ENCODE measurements around the gene AJUBA.
"Not testable (repeated sequence)": the region's sequence is repeated elsewhere in the genome, so short reads cannot be mapped to it uniquely, and the experiment has no call there.

AJUBA gene

DNA sequence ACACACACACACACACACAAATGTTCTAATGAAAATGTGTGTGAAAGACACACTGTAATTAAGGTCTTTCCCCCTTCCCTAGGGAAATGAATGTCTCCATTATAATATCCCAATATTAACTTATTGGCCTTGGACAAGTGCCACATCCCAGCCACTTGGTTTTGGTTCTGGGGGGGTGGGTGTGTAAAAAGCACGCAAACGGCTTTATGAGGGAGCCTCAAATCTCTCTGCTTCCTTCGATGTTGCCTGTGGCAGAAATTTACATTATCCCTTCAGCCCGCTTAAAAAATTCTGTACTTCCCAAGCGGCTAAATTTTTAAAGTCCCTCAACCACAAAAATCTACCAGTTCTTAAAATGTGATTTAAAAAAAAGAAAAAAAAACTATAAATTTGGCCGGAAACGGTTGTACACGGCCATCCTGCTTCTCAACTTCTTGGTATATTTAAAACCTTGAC, 27.2 kb upstream of the AJUBA start:
- no peak overlapping the region for H3K27ac Mint-ChIP-seq
- no peak for DNase-seq
- peaks cover 67% of the 10 kb centered on the region for H3K4me1 Mint-ChIP-seq

DNA sequence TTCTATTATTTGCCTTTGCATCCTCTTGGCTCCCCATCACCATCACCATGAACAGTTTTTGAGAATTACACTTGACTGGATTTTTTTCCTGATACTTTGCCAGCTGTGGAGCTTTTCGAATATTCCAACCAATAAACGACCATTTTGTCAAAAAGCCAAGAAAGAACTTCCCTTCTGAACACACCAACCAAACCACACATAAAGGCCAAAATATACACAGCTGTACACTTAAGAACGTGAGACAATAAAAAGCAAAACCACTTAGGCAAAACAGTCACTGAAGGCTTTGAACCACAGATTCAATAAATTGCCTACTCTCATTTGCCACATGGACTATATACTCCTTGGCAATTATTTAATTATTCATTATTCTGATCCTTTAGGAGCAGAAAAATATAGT, 26.5 kb upstream of the AJUBA start:
- Mint-ChIP-seq H3K27ac (peak overlapping the region; percentile 9), H3K4me3 (peak overlapping the region; percentile 2), H3K36me3 (ENCODE audit: low read depth) (peaks cover 9% of the 10 kb centered on the region), H3K4me1 (peaks cover 67% of the 10 kb centered on the region), H3K27me3 (ENCODE audit: low read depth, poor library complexity) (no peaks in the 10 kb centered on the region), H3K9me3 (peaks cover 17% of the 10 kb centered on the region)
- DNase-seq, result no peak
- TF ChIP-seq, protein P1, sequence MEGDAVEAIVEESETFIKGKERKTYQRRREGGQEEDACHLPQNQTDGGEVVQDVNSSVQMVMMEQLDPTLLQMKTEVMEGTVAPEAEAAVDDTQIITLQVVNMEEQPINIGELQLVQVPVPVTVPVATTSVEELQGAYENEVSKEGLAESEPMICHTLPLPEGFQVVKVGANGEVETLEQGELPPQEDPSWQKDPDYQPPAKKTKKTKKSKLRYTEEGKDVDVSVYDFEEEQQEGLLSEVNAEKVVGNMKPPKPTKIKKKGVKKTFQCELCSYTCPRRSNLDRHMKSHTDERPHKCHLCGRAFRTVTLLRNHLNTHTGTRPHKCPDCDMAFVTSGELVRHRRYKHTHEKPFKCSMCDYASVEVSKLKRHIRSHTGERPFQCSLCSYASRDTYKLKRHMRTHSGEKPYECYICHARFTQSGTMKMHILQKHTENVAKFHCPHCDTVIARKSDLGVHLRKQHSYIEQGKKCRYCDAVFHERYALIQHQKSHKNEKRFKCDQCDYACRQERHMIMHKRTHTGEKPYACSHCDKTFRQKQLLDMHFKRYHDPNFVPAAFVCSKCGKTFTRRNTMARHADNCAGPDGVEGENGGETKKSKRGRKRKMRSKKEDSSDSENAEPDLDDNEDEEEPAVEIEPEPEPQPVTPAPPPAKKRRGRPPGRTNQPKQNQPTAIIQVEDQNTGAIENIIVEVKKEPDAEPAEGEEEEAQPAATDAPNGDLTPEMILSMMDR (IDR thresholded peaks at IDR 0.05), result no peak

More for the DNA sequence above, 27.2 kb upstream of the AJUBA start:
- TF ChIP-seq, protein P1 (IDR thresholded peaks at IDR 0.05), result no peak
- H3K27me3 Mint-ChIP-seq (ENCODE audit: low read depth, poor library complexity), result no peaks in the 10 kb centered on the region
- H3K36me3 Mint-ChIP-seq (ENCODE audit: low read depth), result peaks cover 9% of the 10 kb centered on the region
- peaks cover 17% of the 10 kb centered on the region for H3K9me3 Mint-ChIP-seq
- peak overlapping the region; percentile 76 for H3K4me3 Mint-ChIP-seq

DNA sequence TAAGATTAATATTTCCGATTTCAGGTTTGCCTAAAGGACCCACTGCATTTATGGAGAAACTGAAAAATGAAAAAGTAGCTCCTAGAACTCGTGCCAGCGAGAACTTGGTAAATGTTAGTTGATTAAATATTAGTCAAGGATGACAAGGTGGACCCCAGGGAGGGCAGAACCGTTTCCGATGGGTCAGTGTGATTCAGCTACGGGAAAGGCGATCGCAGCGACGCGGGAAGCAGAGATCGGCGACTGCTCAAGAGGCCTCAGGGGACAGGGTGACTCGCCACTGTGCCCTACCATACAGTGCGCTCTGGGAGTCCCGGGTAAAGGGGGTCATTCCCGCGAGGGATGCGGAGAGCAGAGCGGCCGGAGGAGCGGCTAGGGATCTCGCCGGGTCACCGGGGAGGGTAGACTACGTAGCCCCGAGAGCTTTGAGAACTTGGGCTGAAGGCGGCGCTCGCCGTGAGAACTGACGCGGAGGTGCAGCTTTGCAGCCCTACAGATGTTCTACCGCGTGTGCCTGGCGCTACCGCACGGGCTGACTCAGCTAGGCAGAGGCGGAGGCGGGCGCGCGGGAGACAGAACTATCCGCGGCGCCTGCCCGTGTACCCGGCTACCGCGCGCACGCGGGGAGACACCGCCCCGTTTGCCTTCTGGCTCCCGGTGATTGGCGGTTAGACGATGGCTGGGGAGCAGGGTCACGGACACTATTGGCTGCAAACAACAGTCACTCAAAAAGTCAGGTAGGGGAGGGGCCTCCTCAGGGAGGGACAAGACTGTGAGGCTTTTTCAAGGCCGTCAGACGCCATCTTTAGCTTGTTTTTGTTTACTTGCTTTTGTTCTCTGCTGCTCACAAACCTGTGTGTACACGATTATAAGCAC, 24.4 kb upstream of the AJUBA start:
- H3K27ac Mint-ChIP-seq, result peak overlapping the region; percentile 99
- H3K27me3 Mint-ChIP-seq (ENCODE audit: low read depth, poor library complexity), result no peaks in the 10 kb centered on the region
- peaks cover 17% of the 10 kb centered on the region for H3K9me3 Mint-ChIP-seq
- H3K4me1 Mint-ChIP-seq, result peaks cover 58% of the 10 kb centered on the region
- H3K4me3 Mint-ChIP-seq, result peak overlapping the region; percentile 91
- peaks cover 12% of the 10 kb centered on the region for H3K36me3 Mint-ChIP-seq (ENCODE audit: low read depth)
- TF ChIP-seq, protein P1 (IDR thresholded peaks at IDR 0.05), result no peak
- DNase-seq, result peak; percentile 92

DNA sequence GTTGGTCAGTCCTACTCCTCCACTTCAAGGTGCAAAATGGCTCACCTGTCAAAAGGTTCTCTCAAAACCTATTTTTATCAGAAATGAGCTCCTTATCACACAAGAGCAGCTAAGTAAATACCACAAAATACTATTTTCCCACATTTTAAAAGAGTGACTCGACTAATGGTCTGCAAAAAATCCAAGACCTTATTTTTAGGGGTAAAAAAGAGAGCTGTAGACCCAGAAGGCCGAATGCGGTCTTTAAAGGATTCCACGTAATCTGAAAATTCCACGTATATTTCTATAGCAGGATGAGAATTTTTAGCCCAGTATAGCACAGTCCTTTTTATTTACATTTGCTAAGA, 23.8 kb upstream of the AJUBA start:
- TF ChIP-seq, protein P1 (IDR thresholded peaks at IDR 0.05), result no peak
- peak overlapping the region; percentile 91 for H3K4me3 Mint-ChIP-seq
- H3K27ac Mint-ChIP-seq, result peak overlapping the region; percentile 99
- peaks cover 14% of the 10 kb centered on the region for H3K9me3 Mint-ChIP-seq
- peaks cover 12% of the 10 kb centered on the region for H3K36me3 Mint-ChIP-seq (ENCODE audit: low read depth)
- DNase-seq, result no peak
- no peaks in the 10 kb centered on the region for H3K27me3 Mint-ChIP-seq (ENCODE audit: low read depth, poor library complexity)
- H3K4me1 Mint-ChIP-seq, result peaks cover 54% of the 10 kb centered on the region

DNA sequence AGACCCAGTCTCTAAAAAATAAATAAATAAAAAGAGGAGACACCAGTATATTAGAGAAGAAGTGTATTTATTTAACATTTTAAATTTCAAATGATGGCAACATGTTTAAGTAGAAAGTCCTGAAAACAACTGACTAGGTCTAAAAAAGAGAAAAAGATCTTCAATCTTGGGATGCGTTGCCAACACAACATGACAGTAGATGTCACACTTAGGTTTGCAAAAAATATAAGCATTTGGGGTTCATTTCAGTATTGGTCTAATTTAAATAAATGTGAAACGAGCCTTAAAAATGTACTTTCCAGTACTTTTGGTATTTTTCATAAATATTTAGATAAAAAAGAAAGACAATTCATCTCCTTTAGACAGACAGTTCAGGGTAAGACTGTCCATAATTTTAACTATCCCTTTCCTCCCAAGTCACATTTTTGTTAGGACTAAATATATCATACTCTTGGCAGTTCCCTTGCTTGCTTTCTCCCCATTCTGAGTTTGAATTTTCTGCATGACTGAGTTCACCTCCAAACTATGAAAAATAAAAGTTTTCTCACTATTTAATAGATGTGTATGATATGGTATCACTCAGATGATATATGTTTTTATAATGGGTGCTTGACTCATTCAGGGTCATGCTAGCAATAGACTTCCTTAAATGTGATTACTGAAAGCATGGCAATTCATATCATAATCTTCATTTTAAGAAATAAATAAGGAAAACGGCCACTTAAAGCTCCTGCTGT, 23.3 kb upstream of the AJUBA start:
- Mint-ChIP-seq H3K27me3 (ENCODE audit: low read depth, poor library complexity) (no peaks in the 10 kb centered on the region), H3K36me3 (ENCODE audit: low read depth) (peaks cover 12% of the 10 kb centered on the region), H3K4me3 (peak overlapping the region; percentile 91), H3K27ac (peak overlapping the region; percentile 99), H3K4me1 (peaks cover 52% of the 10 kb centered on the region), H3K9me3 (peaks cover 13% of the 10 kb centered on the region)
- TF ChIP-seq, protein P1 (IDR thresholded peaks at IDR 0.05), result no peak
- DNase-seq, result no peak

DNA sequence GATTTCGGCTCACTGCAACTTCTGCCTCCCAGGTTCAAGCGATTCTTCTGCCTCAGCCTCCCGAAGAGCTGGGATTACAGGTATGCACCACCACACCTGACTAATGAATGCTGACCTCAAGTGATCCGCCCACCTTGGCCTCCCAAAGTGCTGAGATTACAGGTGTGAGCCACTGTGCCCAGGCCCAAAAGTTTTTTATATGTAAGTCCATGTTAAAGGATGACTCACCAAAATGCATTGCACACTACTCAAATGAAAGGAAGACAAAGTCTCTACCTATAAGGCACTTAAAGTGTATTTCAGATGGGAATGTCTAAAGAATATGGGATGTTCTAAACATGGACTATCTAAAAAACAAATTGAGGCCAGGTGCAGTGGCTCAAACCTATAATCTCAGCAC, 21.9 kb upstream of the AJUBA start:
- not testable (repeated sequence) for H3K27ac Mint-ChIP-seq; DNase-seq; H3K4me3 Mint-ChIP-seq; H3K27me3 Mint-ChIP-seq (ENCODE audit: low read depth, poor library complexity)
- Mint-ChIP-seq H3K36me3 (ENCODE audit: low read depth) (peaks cover 12% of the 10 kb centered on the region), H3K4me1 (peaks cover 41% of the 10 kb centered on the region), H3K9me3 (peaks cover 13% of the 10 kb centered on the region)
